Epithelial cell of esophagus (primary cell): Measurements from ENCODE around the gene GAB2.

Experiments
- DNase-seq: peaks from one replicate; pipeline ENCODE4 v3.0.0; 2010; ENCODE audit warnings: low read depth
- H3K4me3 ChIP-seq: 2 replicates; pipeline ENCODE4 v1.5.1; 2011; ENCODE audit warnings: mild to moderate bottlenecking, low read length, control low read depth
- TF ChIP-seq, protein P1 (sequence below): IDR thresholded peaks from 2 replicates; pipeline ENCODE4 v1.5.1; 2011; ENCODE audit warnings: low read depth, mild to moderate bottlenecking, low read length, control low read depth, inconsistent platforms; ENCODE audit not compliant: insufficient read depth; ENCODE audit errors: missing control alignments

GAB2 gene

DNA sequence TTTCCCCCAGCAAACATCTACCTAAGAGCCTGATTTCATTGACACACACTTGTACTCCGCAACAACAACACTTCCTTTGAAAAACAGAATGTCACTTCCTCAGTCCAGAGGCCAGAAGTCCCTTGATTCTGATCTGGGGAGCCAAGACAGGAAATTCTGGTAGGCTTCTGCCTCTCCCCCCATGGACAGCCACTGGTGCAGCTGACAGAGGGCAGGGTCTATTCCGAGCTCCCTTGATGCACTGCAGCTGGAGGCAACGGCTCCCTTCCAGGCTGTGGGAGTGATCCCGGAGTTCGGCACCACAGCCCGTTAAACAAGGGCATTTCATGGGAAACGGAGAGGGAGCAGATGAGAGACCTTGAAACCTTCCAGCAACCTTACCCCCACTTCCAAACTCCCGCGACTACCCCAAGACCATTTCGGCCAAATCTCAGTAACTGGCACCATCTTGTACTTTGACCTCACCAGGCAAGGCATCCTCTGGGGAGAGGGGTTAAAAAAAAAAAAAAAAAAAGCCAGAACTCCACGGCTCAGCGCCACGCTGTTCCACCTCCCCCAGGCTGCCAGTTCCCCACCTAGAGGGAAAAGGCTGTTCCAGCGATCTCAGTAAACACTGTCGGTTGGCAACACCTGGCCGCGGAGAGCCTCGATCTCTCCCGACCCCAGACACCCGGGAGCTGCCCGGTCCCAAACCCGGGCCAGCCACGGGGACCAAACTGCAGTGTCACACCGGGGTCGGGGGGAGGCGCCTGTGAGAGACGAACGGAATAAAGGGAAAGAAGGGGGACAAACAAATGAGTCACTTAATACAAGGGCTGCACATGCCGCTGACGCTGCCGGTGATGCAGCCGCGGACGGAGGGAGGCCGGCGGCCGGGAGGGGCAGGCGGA is 1.1 kb downstream of the GAB2 start:
- TF ChIP-seq, protein P1, sequence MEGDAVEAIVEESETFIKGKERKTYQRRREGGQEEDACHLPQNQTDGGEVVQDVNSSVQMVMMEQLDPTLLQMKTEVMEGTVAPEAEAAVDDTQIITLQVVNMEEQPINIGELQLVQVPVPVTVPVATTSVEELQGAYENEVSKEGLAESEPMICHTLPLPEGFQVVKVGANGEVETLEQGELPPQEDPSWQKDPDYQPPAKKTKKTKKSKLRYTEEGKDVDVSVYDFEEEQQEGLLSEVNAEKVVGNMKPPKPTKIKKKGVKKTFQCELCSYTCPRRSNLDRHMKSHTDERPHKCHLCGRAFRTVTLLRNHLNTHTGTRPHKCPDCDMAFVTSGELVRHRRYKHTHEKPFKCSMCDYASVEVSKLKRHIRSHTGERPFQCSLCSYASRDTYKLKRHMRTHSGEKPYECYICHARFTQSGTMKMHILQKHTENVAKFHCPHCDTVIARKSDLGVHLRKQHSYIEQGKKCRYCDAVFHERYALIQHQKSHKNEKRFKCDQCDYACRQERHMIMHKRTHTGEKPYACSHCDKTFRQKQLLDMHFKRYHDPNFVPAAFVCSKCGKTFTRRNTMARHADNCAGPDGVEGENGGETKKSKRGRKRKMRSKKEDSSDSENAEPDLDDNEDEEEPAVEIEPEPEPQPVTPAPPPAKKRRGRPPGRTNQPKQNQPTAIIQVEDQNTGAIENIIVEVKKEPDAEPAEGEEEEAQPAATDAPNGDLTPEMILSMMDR, result peak; percentile 29
- peak; percentile 69 for DNase-seq
- H3K4me3 ChIP-seq, result peak overlapping the region; percentile 57

- H3K4me3 ChIP-seq, result no peak overlapping the region
- TF ChIP-seq, protein P1, result no peak
- DNase-seq, result no peak
These were observed 2.3 kb downstream of the GAB2 start for GRCh38 chr11:78415338-78415737.

GRCh38 chr11:78414321-78415051 is 3.1 kb downstream of the GAB2 start:
- H3K4me3 ChIP-seq, result no peak overlapping the region
- TF ChIP-seq, protein P1, result peak; percentile 58
- peak; percentile 35 for DNase-seq

GRCh38 chr11:78408619-78409018 is 9.0 kb downstream of the GAB2 start:
- DNase-seq, result no peak
- no peak overlapping the region for H3K4me3 ChIP-seq
- TF ChIP-seq, protein P1, result no peak

GRCh38 chr11:78406568-78407196 is 10.9 kb downstream of the GAB2 start:
- peak; percentile 34 for DNase-seq
- TF ChIP-seq, protein P1, result no peak
- H3K4me3 ChIP-seq, result no peak overlapping the region

GRCh38 chr11:78405805-78406204 is 11.8 kb downstream of the GAB2 start:
- TF ChIP-seq, protein P1, result no peak
- DNase-seq, result no peak
- H3K4me3 ChIP-seq, result no peak overlapping the region
